K562 (cell line): ENCODE data around the gene ACBD6. TPM values are rescaled to one million over a fixed set of nuclear protein-coding genes. Genes with fewer than 3 reads are reported as not detected.
A peak's percentile ranks its signal among the peaks of the same experiment; 100 is the strongest.

Source experiments
- ATAC-seq: fragments of 200-7000 bp; cut with Tn5 transposase; 3 replicates; pipeline ENCODE4 v1.9.1; 2020; ENCODE audit warnings: moderate library complexity
- BruUV-seq: library from RNA; stranded (reverse); fragments of 400-500 nt; replicated peaks from 2 replicates; lab custom pipeline; 2021; lab: Mats Ljungman, UMichigan
- CTCF ChIA-PET: fragments of 300-600 bp; formaldehyde crosslinking; extraction: SDS; loops from one replicate; lab custom pipeline; 2021; ENCODE audit warnings: low intra/inter-chr PET ratio; lab: Yijun Ruan, JAX
- POLR2A ChIA-PET: fragments of 300-600, 350-650 bp; sonication (Branson Sonifier 250); formaldehyde crosslinking; extraction: SDS; loops from one replicate; lab custom pipeline; 2021; ENCODE audit warnings: antibody characterized with exemption, inconsistent platforms; lab: Yijun Ruan, JAX
- DNase-seq, 4 experiments: peaks; one replicate each; pipeline versions ENCODE4 v3.0.0 to v3.0.0-alpha.2; 2011 to 2018; ENCODE audit warnings: low spot score in 3 of 4, mixed read lengths in 3 of 4; ENCODE audit errors: extremely low read depth in 1 of 4
- FAIRE-seq: peaks from 2 replicates; lab custom pipeline; 2011; peaks lifted over from hg19 to GRCh38; lab: Jason Lieb, UNC
- H2AFZ ChIP-seq: 2 replicates; pipeline ENCODE4 v1.6.0; 2011; ENCODE audit warnings: low read depth, low read length, control low read depth, inconsistent platforms
- H3K27ac ChIP-seq: fragments of 200-600 bp; 3 replicates; pipeline ENCODE4 v1.8.0; 2011; ENCODE audit warnings: low read depth, mild to moderate bottlenecking, control low read depth, inconsistent platforms, low read length, moderate library complexity, mixed read lengths; ENCODE audit errors: extremely low read depth
- H3K27me3 ChIP-seq, 2 experiments: fragments of 300-600 bp in 1 of 2; 2 replicates in 1 of 2; 3 replicates in 1 of 2; pipeline versions ENCODE4 v1.6.0 to v1.8.0; 2011; ENCODE audit warnings: inconsistent platforms in 2 of 2, low read length in 2 of 2, mild to moderate bottlenecking in 1 of 2, mixed read lengths in 1 of 2, moderate library complexity in 1 of 2; ENCODE audit not compliant: control insufficient read depth in 2 of 2, insufficient read depth in 2 of 2
- H3K36me3 ChIP-seq: fragments of 300-600 bp; 3 replicates; pipeline ENCODE4 v1.8.0; 2011; ENCODE audit warnings: mild to moderate bottlenecking, low read length, inconsistent platforms; ENCODE audit not compliant: control insufficient read depth, insufficient read depth
- H3K4me1 ChIP-seq, 2 experiments: fragments of 200-600 bp in 1 of 2; replicated peaks in 1 of 2; 2 replicates in 1 of 2; 3 replicates in 1 of 2; pipeline versions ENCODE4 v1.5.1 to v1.8.0; 2011; ENCODE audit warnings: inconsistent platforms in 2 of 2, low read length in 2 of 2, mild to moderate bottlenecking in 1 of 2, mixed read lengths in 1 of 2, moderate library complexity in 1 of 2; ENCODE audit not compliant: control insufficient read depth in 2 of 2, insufficient read depth in 2 of 2
- H3K4me2 ChIP-seq: 2 replicates; pipeline ENCODE4 v1.6.1; 2011; ENCODE audit warnings: low read length, control low read depth, inconsistent platforms, mixed read lengths; ENCODE audit not compliant: insufficient read depth
- H3K4me3 ChIP-seq: fragments of 200-600 bp; sonication (generic), shearing (Covaris generic); 2 replicates; pipeline ENCODE4 v1.5.1; 2016; ENCODE audit warnings: control low read depth, inconsistent platforms
- H3K79me2 ChIP-seq: fragments of 200-600 bp; 3 replicates; pipeline ENCODE4 v1.8.0; 2011; ENCODE audit warnings: low read length, inconsistent platforms; ENCODE audit not compliant: control insufficient read depth, insufficient read depth
- H3K9ac ChIP-seq, 2 experiments: 2 replicates each; pipeline versions ENCODE4 v1.6.0 to v1.6.1; 2011; ENCODE audit warnings: low read depth in 2 of 2, low read length in 2 of 2, control low read depth in 1 of 2, inconsistent platforms in 1 of 2, mild to moderate bottlenecking in 1 of 2, mixed read lengths in 1 of 2; ENCODE audit not compliant: insufficient read depth in 1 of 2
- H3K9me1 ChIP-seq: one replicate; pipeline ENCODE4 v1.6.0; 2011; ENCODE audit warnings: inconsistent platforms, mild to moderate bottlenecking, low read length, moderate library complexity; ENCODE audit not compliant: control insufficient read depth, insufficient read depth
- H3K9me3 ChIP-seq: replicated peaks from 2 replicates; pipeline ENCODE4 v1.5.1; 2011; ENCODE audit warnings: low read depth, low read length, inconsistent platforms; ENCODE audit not compliant: control insufficient read depth, insufficient read depth
- H4K20me1 ChIP-seq: replicated peaks from 2 replicates; pipeline ENCODE4 v1.6.1; 2011; ENCODE audit warnings: low read length, inconsistent platforms, mixed read lengths; ENCODE audit not compliant: control insufficient read depth, insufficient read depth
- ATF2 ChIP-seq: sonication (generic); formaldehyde crosslinking; IDR thresholded peaks from 2 replicates; pipeline ENCODE4 v1.8.1; 2022; ENCODE audit warnings: missing genetic modification reagents
- C11orf30 ChIP-seq: fragments of 450-650 bp; IDR thresholded peaks from 2 replicates; pipeline ENCODE4 v1.6.1; 2016; ENCODE audit warnings: low read depth, mild to moderate bottlenecking
- CBFA2T2 ChIP-seq: fragments of 450-650 bp; conservative IDR thresholded peaks from 2 replicates; pipeline ENCODE4 v1.6.1; 2017; ENCODE audit warnings: mild to moderate bottlenecking
- GABPB2 ChIP-seq: fragments of 250-450 bp; sonication (Bioruptor Pico); conservative IDR thresholded peaks from 2 replicates; pipeline ENCODE4 v1.5.1; 2021; ENCODE audit warnings: mild to moderate bottlenecking
- MAFF ChIP-seq: IDR thresholded peaks from 2 replicates; pipeline ENCODE4 v1.6.1; 2012; ENCODE audit warnings: low read length, improper control_type of control experiment
- MAFG ChIP-seq: fragments of 450-650 bp; conservative IDR thresholded peaks from 2 replicates; pipeline ENCODE4 v1.6.1; 2016; ENCODE audit warnings: missing genetic modification characterization, missing compliant biosample characterization
- MAFK ChIP-seq: IDR thresholded peaks from 2 replicates; pipeline ENCODE4 v1.6.1; 2011; ENCODE audit warnings: low read length, improper control_type of control experiment
- MIER1 ChIP-seq: fragments of 450-650 bp; IDR thresholded peaks from 2 replicates; pipeline ENCODE4 v1.6.1; 2016; ENCODE audit warnings: antibody characterized with exemption, mild to moderate bottlenecking, low read depth
- SLC30A9 ChIP-seq: fragments of 250-450 bp; sonication (Bioruptor Pico); IDR thresholded peaks from 2 replicates; pipeline ENCODE4 v1.8.0; 2022; ENCODE audit warnings: mild to moderate bottlenecking, moderate library complexity
- SNIP1 ChIP-seq: fragments of 450-650 bp; IDR thresholded peaks from 2 replicates; pipeline ENCODE4 v1.7.1; 2017; ENCODE audit warnings: low read depth, mild to moderate bottlenecking
- ZMIZ1 ChIP-seq, 2 experiments: fragments of 150-350 bp in 1 of 2; IDR thresholded peaks; 2 replicates each; pipeline ENCODE4 v1.6.1; 2012 to 2016; ENCODE audit warnings: low read depth in 2 of 2, low read length in 2 of 2, mild to moderate bottlenecking in 1 of 2, moderate library complexity in 1 of 2
- ZNF253 ChIP-seq: fragments of 250-450 bp; sonication (Bioruptor Pico); conservative IDR thresholded peaks from 2 replicates; pipeline ENCODE4 v1.6.1; 2021; ENCODE audit warnings: mild to moderate bottlenecking
- ZNF316 ChIP-seq: fragments of 450-650 bp; IDR thresholded peaks from 2 replicates; pipeline ENCODE4 v1.6.1; 2016
- WGBS: fragments of 100-300 bp; shearing (Covaris generic); methylation state at CpG from one replicate; pipeline ENCODE4 v1.1.6; 2016; ENCODE audit warnings: low coverage, mixed read lengths; ENCODE audit not compliant: insufficient coverage; ENCODE audit errors: missing lambda C conversion rate; 5-methylcytosine and 5-hydroxymethylcytosine counted together
- in situ Hi-C: fragments of 300-500 bp; cut with MboI; formaldehyde crosslinking; loops from 4 replicates; pipeline ENCODE4 v1.15.0; 2018; ENCODE audit warnings: inconsistent platforms, mixed read lengths
- intact Hi-C: fragments of 100-400 bp; cut with micrococcal nuclease; formaldehyde crosslinking; loops from 2 replicates; pipeline ENCODE4 v1.14.2; 2022
- polyA plus RNA-seq, 8 experiments: library from polyadenylated mRNA; depleted of rRNA in 4 of 8; stranded (reverse) in 5 of 8; unstranded in 3 of 8; fragments of >200 nt; fragmentation: Nextera tagmentation in 2 of 8; fragmentation: Illumina TruSeq in 1 of 8; extraction: Ambion mirVana in 2 of 8; extraction: Trizol in 1 of 8; gene quantifications; 2 replicates each; pipeline versions ENCODE4 v1.2.1 to v1.2.3, GENCODE V29; 2011 to 2014; ENCODE audit warnings: inconsistent platforms in 1 of 8, missing spikeins in 1 of 8
- total RNA-seq, 7 experiments: library from RNA; depleted of rRNA in 6 of 7; stranded (reverse); fragments of >200 nt in 6 of 7; fragmentation: Illumina TruSeq in 2 of 7; extraction: Trizol in 2 of 7; gene quantifications; 2 replicates each; pipeline versions ENCODE4 v1.2.1 to v1.2.3, GENCODE V29; 2011 to 2021; ENCODE audit warnings: low replicate concordance in 1 of 7
- TF ChIP-seq, protein P1 (sequence below): sonication (generic); formaldehyde crosslinking; IDR thresholded peaks from 2 replicates; pipeline ENCODE4 v1.8.0; 2022; ENCODE audit warnings: mild to moderate bottlenecking, missing genetic modification reagents

The ACBD6 gene
- total and polyA plus RNA-seq, 9 of the 15 experiments (the other 6 are each of a cell fraction or from before 2014, with no cell fraction given): 16.9 to 107 (median 77.7) TPM

- Histone ChIP-seq H3K9me3 (no peaks in the 10 kb centered on the region), H3K9ac (no peak overlapping the region), H3K4me2 (no peak overlapping the region), H4K20me1 (no peaks in the 10 kb centered on the region), H2AFZ (no peak overlapping the region), H3K27ac (no peak overlapping the region), H3K4me3 (no peak overlapping the region), H3K79me2 (no peaks in the 10 kb centered on the region), H3K9me1 (no peaks in the 10 kb centered on the region), H3K27me3 (no peaks in the 10 kb centered on the region), H3K36me3 (no peaks in the 10 kb centered on the region), H3K4me1 (no peaks in the 10 kb centered on the region)
- POLR2A ChIA-PET: interaction anchor here (1.2 kb wide), 1 partner anchor 10 kb away, joined by 3 read pairs; no protein-coding TSS in a partner anchor
- CTCF ChIA-PET: no interaction called here
- intact Hi-C loops: loop anchor here (5.0 kb wide), 1 partner anchor 165 kb away; no protein-coding TSS in a partner anchor
- in situ Hi-C loops: no loop called here
- DNase-seq (no peak), ATAC-seq (no peak), FAIRE-seq (no peak)
- 71% methylated on average over 2 of the region's 2 CpGs for WGBS
- TF ChIP-seq MAFK (peak; percentile 86), MIER1 (no peak), GABPB2 (CRISPR knock-in tag) (no peak), ATF2 (CRISPR knock-in tag) (0 out of 2 replicates have a peak, but pooled peaks have one; percentile 28), CBFA2T2 (no peak), C11orf30 (peak; percentile 89), SLC30A9 (CRISPR knock-in tag) (no peak), ZMIZ1 (IDR thresholded peaks at IDR 0.05; ENCODE audit: low read depth in 2 of 2, low read length in 2 of 2) (no peak), ZNF316 (peak; percentile 93), MAFF (peak; percentile 84), SNIP1 (no peak), ZNF253 (no peak), MAFG (peak; percentile 79)
- TF ChIP-seq, protein P1, sequence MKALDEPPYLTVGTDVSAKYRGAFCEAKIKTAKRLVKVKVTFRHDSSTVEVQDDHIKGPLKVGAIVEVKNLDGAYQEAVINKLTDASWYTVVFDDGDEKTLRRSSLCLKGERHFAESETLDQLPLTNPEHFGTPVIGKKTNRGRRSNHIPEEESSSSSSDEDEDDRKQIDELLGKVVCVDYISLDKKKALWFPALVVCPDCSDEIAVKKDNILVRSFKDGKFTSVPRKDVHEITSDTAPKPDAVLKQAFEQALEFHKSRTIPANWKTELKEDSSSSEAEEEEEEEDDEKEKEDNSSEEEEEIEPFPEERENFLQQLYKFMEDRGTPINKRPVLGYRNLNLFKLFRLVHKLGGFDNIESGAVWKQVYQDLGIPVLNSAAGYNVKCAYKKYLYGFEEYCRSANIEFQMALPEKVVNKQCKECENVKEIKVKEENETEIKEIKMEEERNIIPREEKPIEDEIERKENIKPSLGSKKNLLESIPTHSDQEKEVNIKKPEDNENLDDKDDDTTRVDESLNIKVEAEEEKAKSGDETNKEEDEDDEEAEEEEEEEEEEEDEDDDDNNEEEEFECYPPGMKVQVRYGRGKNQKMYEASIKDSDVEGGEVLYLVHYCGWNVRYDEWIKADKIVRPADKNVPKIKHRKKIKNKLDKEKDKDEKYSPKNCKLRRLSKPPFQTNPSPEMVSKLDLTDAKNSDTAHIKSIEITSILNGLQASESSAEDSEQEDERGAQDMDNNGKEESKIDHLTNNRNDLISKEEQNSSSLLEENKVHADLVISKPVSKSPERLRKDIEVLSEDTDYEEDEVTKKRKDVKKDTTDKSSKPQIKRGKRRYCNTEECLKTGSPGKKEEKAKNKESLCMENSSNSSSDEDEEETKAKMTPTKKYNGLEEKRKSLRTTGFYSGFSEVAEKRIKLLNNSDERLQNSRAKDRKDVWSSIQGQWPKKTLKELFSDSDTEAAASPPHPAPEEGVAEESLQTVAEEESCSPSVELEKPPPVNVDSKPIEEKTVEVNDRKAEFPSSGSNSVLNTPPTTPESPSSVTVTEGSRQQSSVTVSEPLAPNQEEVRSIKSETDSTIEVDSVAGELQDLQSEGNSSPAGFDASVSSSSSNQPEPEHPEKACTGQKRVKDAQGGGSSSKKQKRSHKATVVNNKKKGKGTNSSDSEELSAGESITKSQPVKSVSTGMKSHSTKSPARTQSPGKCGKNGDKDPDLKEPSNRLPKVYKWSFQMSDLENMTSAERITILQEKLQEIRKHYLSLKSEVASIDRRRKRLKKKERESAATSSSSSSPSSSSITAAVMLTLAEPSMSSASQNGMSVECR: no peak
- no TSS peak for BruUV-seq
Measured at GRCh38 chr1:180352588-180352987, 149.8 kb downstream of the ACBD6 start.
